Measurements from ENCODE around the gene CNOT4. TPM values are rescaled to one million over a fixed set of nuclear protein-coding genes. Genes with fewer than 3 reads are reported as not detected.

The CNOT4 gene
- total RNA-seq, 1 experiment from 2014 or later = 16.6 TPM

GRCh38 chr7:135375908-135376699 is 133.8 kb downstream of the CNOT4 start:
- intact Hi-C loops (cut with micrococcal nuclease) = no loop called here
- Histone ChIP-seq H3K27ac (ENCODE audit: low read depth, low read length) (no peak overlapping the region), H3K9ac (ENCODE audit: low read length) (no peak overlapping the region), H4K20me1 (ENCODE audit: insufficient read depth) (no peaks in the 10 kb centered on the region), H3K79me2 (ENCODE audit: insufficient read depth, low read length) (no peaks in the 10 kb centered on the region), H2AFZ (ENCODE audit: low read depth, low read length, poor library complexity, severe bottlenecking) (no peak overlapping the region), H3K4me3 (replicated peaks in 1 of 2; ENCODE audit: low read depth in 1 of 2, low read length in 2 of 2) (no peak overlapping the region), H3K4me2 (ENCODE audit: low read length) (no peak overlapping the region), H3K9me2 (ENCODE audit: insufficient read depth) (no peaks in the 10 kb centered on the region), H3K27me3 (ENCODE audit: insufficient read depth, low read length) (no peaks in the 10 kb centered on the region), H3K4me1 (ENCODE audit: control insufficient read depth in 1 of 2, insufficient read depth in 2 of 2, low read length in 2 of 2) (no peaks in the 10 kb centered on the region), H3K9me3 (ENCODE audit: control insufficient read depth in 1 of 2, insufficient read depth in 1 of 2, low read depth in 1 of 2, low read length in 2 of 2) (no peaks in the 10 kb centered on the region), H3K36me3 (ENCODE audit: control insufficient read depth in 1 of 2, insufficient read depth in 2 of 2, low read length in 2 of 2) (no peaks in the 10 kb centered on the region)
- RAD21 ChIA-PET (ENCODE audit: low non-redundant PET in 1 of 2, low total read pairs in 2 of 2, uncharacterized antibody in 2 of 2, unreplicated experiment in 2 of 2) = no interaction called here
- BruUV-seq (replicated peaks) = no TSS peak
- no peak for DNase-seq (ENCODE audit: low read depth, low spot score)
- TF ChIP-seq ATF3 (IDR thresholded peaks at IDR 0.05) (no peak), ELF1 (IDR thresholded peaks at IDR 0.05; ENCODE audit: borderline replicate concordance, low read depth) (no peak), REST (IDR thresholded peaks at IDR 0.05; ENCODE audit: low read depth) (no peak), ZBTB33 (IDR thresholded peaks at IDR 0.05; ENCODE audit: extremely low read depth, insufficient replicate concordance, low read length) (no peak), POLR2AphosphoS5 (IDR thresholded peaks at IDR 0.05; ENCODE audit: low read depth, low read length) (no peak), EZH2phosphoT487 (IDR thresholded peaks at IDR 0.05; ENCODE audit: borderline replicate concordance) (no peak), EZH2 (IDR thresholded peaks at IDR 0.05) (no peak), POLR2A (IDR thresholded peaks at IDR 0.05; ENCODE audit: borderline replicate concordance, extremely low read depth, insufficient read depth, insufficient read length) (no peak), CTCF (IDR thresholded peaks at IDR 0.05 in 2 of 3, conservative IDR thresholded peaks at IDR 0.05 in 1 of 3; ENCODE audit: borderline replicate concordance in 1 of 3, insufficient read depth in 1 of 3, low read depth in 2 of 3, low read length in 2 of 3) (no peak), ZFX (IDR thresholded peaks at IDR 0.05) (no peak), TCF7L2 (IDR thresholded peaks at IDR 0.05; ENCODE audit: borderline replicate concordance, extremely low read depth, insufficient read depth, insufficient read length) (no peak)
- CTCF ChIA-PET = no interaction called here
- ATAC-seq = no peak
- POLR2A ChIA-PET = no interaction called here
